ENCODE measurements around the gene ENKD1. TPM values are rescaled to one million over a fixed set of nuclear protein-coding genes. Genes with fewer than 3 reads are reported as not detected.

Gene ENKD1
- total RNA-seq, 4 donors from 2014 or later = 12.5 to 20.9 (median 15.3) TPM

- WGBS, 2 donors (ENCODE audit: low coverage in 1 of 2) = 93% methylated on average over 34 of the region's 34 CpGs; no CpG with 5 or more reads in 1 of the 2 donors
- Histone ChIP-seq H3K36me3 (no peaks in the 10 kb centered on the region), H3K4me3 (no peak overlapping the region), H3K27me3 (no peaks in the 10 kb centered on the region), H3K27ac (no peak overlapping the region), H3K9me3 (no peaks in the 10 kb centered on the region), H3K4me1 (peaks cover 21 to 31% (median 29%) of the 10 kb centered on the region in 4 donors)
- no peak for TF ChIP-seq EP300 (IDR thresholded peaks at IDR 0.05; ENCODE audit: low read depth)
- TF ChIP-seq POLR2AphosphoS5 (IDR thresholded peaks at IDR 0.05) = no peak
- no peak for TF ChIP-seq CTCF (IDR thresholded peaks at IDR 0.05)
- no peak for TF ChIP-seq POLR2A (IDR thresholded peaks at IDR 0.05)
- in situ Hi-C loops (cut with MboI; ENCODE audit: low pct_ligation_motif_present in 1 of 4, low pct_unique_long_range_greater_than_20kb in 1 of 4, low sequenced_read_pairs in 3 of 4) = loop anchor here in 3 of 4 donors (10.0 to 25.0 kb wide), 2 partner anchors 100 to 137 kb away; partner anchors contain the start of genes CTCF (in 2 of the 3) and RIPOR1 (in 1 of the 3)
- DNase-seq = no peak
- intact Hi-C loops (cut with DNase I; ENCODE audit: low total_unique reads) = no loop called here
Measured at GRCh38 chr16:67661886-67662652, 4.5 kb downstream of the ENKD1 start.

GRCh38 chr16:67661101-67661761 is 5.3 kb downstream of the ENKD1 start:
- no peaks in the 10 kb centered on the region for H3K27me3 ChIP-seq
- WGBS, 2 donors (ENCODE audit: low coverage in 1 of 2) = 13% methylated on average over 39 of the region's 39 CpGs; no CpG with 5 or more reads in 1 of the 2 donors
- TF ChIP-seq POLR2AphosphoS5 (IDR thresholded peaks at IDR 0.05) (no peak), POLR2A (IDR thresholded peaks at IDR 0.05) (no peak), EP300 (IDR thresholded peaks at IDR 0.05; ENCODE audit: low read depth) (no peak), CTCF (IDR thresholded peaks at IDR 0.05) (no peak)
- DNase-seq = no peak
- intact Hi-C loops (cut with DNase I; ENCODE audit: low total_unique reads) (no loop called here), in situ Hi-C loops (cut with MboI; ENCODE audit: low pct_ligation_motif_present in 1 of 4, low pct_unique_long_range_greater_than_20kb in 1 of 4, low sequenced_read_pairs in 3 of 4) (loop anchor here in 3 of 4 donors (10.0 to 25.0 kb wide), 2 partner anchors 99 to 136 kb away; partner anchors contain the start of genes CTCF (in 2 of the 3) and RIPOR1 (in 1 of the 3))
- H3K4me1 ChIP-seq = peaks cover 20 to 25% (median 24%) of the 10 kb centered on the region in 4 donors
- peak overlapping the region; percentile 93 to 99 (median 95) for H3K27ac ChIP-seq
- no peaks in the 10 kb centered on the region for H3K36me3 ChIP-seq
- H3K4me3 ChIP-seq = peak overlapping the region; percentile 32 to 84 (median 66)
- no peaks in the 10 kb centered on the region for H3K9me3 ChIP-seq

GRCh38 chr16:67660564-67661028 is 6.0 kb downstream of the ENKD1 start, which contains the start of gene PARD6A:
Gene PARD6A (plus strand): TSS chr16:67660960. CDS start chr16:67661039, 79 bp downstream.
- peak; percentile 95 for DNase-seq
- Histone ChIP-seq H3K27me3 (peaks cover 3% of the 10 kb centered on the region), H3K4me3 (peak within 1 kb of the TSS; percentile 63 to 84 (median 77)), H3K9me3 (no peaks in the 10 kb centered on the region), H3K27ac (peak within 1 kb of the TSS; percentile 93 to 99 (median 95)), H3K36me3 (no peaks in the 10 kb centered on the region), H3K4me1 (peaks cover 13 to 19% (median 18%) of the 10 kb centered on the region in 4 donors)
- in situ Hi-C loops (cut with MboI; ENCODE audit: low pct_ligation_motif_present in 1 of 4, low pct_unique_long_range_greater_than_20kb in 1 of 4, low sequenced_read_pairs in 3 of 4) = loop anchor here in 3 of 4 donors (10.0 to 25.0 kb wide), 2 partner anchors 98 to 136 kb away; partner anchors contain the start of genes CTCF (in 2 of the 3) and RIPOR1 (in 1 of the 3)
- intact Hi-C loops (cut with DNase I; ENCODE audit: low total_unique reads) = no loop called here
- 1% methylated on average over 36 of the region's 48 CpGs; no CpG with 5 or more reads in 1 of the 2 donors for WGBS, 2 donors (ENCODE audit: low coverage in 1 of 2)
- TF ChIP-seq POLR2A (IDR thresholded peaks at IDR 0.05) (peak; percentile 53), POLR2AphosphoS5 (IDR thresholded peaks at IDR 0.05) (no peak)

GRCh38 chr16:67659675-67660563 is 6.6 kb downstream of the ENKD1 start, which contains the start of gene ACD:
Gene ACD (minus strand): TSS chr16:67660260. CDS start chr16:67660220, 40 bp downstream.
- Histone ChIP-seq H3K9me3 (no peaks in the 10 kb centered on the region), H3K36me3 (no peaks in the 10 kb centered on the region), H3K27ac (peak within 1 kb of the TSS; percentile 93 to 99 (median 95)), H3K27me3 (peaks cover 9% of the 10 kb centered on the region), H3K4me3 (peak within 1 kb of the TSS; percentile 63 to 84 (median 77)), H3K4me1 (peaks cover 13 to 18% (median 17%) of the 10 kb centered on the region in 4 donors)
- peak; percentile 93 for DNase-seq
- no peak for TF ChIP-seq EP300 (IDR thresholded peaks at IDR 0.05; ENCODE audit: low read depth)
- TF ChIP-seq CTCF (IDR thresholded peaks at IDR 0.05) = no peak
- peak; percentile 77 for TF ChIP-seq POLR2A (IDR thresholded peaks at IDR 0.05)
- peak; percentile 86 to 92 (median 90) for TF ChIP-seq POLR2AphosphoS5 (IDR thresholded peaks at IDR 0.05)
- in situ Hi-C loops (cut with MboI; ENCODE audit: low pct_ligation_motif_present in 1 of 4, low pct_unique_long_range_greater_than_20kb in 1 of 4, low sequenced_read_pairs in 3 of 4) = loop anchor here in 3 of 4 donors (10.0 to 25.0 kb wide), 2 partner anchors 98 to 135 kb away; partner anchors contain the start of genes CTCF (in 2 of the 3) and RIPOR1 (in 1 of the 3)
- intact Hi-C loops (cut with DNase I; ENCODE audit: low total_unique reads) = no loop called here
- 0% methylated on average over 83 of the region's 83 CpGs; no CpG with 5 or more reads in 1 of the 2 donors for WGBS, 2 donors (ENCODE audit: low coverage in 1 of 2)

All from transverse colon (tissue), 4 donors.